IPS-15b (cell line): ENCODE results near the gene TMEM184B.

Experiments used
- H3K27me3 ChIP-seq: one replicate; pipeline ENCODE4 v1.6.1; 2013; ENCODE audit warnings: low read length; ENCODE audit not compliant: control insufficient read depth, insufficient read depth
- H3K36me3 ChIP-seq: one replicate; pipeline ENCODE4 v1.6.1; 2013; ENCODE audit warnings: low read length; ENCODE audit not compliant: control insufficient read depth, insufficient read depth
- H3K4me1 ChIP-seq: one replicate; pipeline ENCODE4 v1.6.1; 2013; ENCODE audit warnings: mild to moderate bottlenecking, low read length; ENCODE audit not compliant: control insufficient read depth, insufficient read depth
- H3K4me3 ChIP-seq: one replicate; pipeline ENCODE4 v1.5.1; 2013; ENCODE audit warnings: low read depth, low read length
- H3K9ac ChIP-seq: one replicate; pipeline ENCODE4 v1.6.1; 2013; ENCODE audit warnings: low read depth, mild to moderate bottlenecking, low read length
- H3K9me3 ChIP-seq: one replicate; pipeline ENCODE4 v1.6.1; 2013; ENCODE audit warnings: mild to moderate bottlenecking, low read length; ENCODE audit not compliant: control insufficient read depth, insufficient read depth

Gene TMEM184B

DNA sequence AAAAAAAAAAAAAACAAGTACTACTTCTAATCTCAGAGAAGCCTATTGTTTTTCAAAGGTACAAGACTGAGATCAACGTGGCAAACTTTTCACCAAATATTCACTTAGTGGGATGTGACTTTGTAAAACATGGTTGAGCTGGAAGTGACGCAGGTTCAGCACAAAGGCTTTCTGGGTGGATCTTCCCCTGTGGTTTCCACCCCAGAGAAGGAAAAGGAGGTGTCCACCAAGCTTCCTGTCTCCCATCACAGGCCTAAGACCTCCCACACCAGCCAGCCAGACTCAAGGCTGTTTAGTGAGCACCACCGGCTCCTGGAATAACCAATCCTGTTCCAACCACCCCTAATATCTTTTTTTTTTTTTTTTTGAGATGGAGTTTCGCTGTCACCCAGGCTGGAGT is 5.7 kb downstream of the TMEM184B start:
- no peaks in the 10 kb centered on the region for H3K27me3 ChIP-seq
- H3K4me1 ChIP-seq: peaks cover 8% of the 10 kb centered on the region
- H3K4me3 ChIP-seq: no peak overlapping the region
- no peaks in the 10 kb centered on the region for H3K36me3 ChIP-seq
- H3K9ac ChIP-seq: no peak overlapping the region
- no peaks in the 10 kb centered on the region for H3K9me3 ChIP-seq

DNA sequence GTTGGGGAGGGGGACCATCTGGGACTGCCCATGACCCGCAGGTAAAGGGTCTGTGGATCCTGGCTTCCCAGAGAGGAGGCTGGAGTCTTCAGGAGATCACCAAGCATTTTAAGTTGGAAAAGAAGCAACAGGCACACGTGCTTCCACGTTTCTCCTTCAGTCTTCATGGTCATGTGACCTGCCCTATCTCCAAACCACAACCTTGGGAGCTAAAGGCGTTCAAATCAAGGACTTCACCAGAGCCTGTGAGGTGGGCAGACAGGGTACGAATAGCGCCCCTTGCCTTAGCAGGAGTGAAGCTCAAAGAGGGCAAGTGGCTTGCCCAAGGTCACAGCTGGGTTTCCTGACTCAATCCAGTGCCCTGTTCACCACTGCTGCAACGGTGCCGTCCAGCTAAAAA is 6.7 kb downstream of the TMEM184B start:
- Histone ChIP-seq H3K27me3 (no peaks in the 10 kb centered on the region), H3K36me3 (no peaks in the 10 kb centered on the region), H3K9ac (no peak overlapping the region), H3K4me3 (no peak overlapping the region), H3K9me3 (no peaks in the 10 kb centered on the region), H3K4me1 (peaks cover 4% of the 10 kb centered on the region)

DNA sequence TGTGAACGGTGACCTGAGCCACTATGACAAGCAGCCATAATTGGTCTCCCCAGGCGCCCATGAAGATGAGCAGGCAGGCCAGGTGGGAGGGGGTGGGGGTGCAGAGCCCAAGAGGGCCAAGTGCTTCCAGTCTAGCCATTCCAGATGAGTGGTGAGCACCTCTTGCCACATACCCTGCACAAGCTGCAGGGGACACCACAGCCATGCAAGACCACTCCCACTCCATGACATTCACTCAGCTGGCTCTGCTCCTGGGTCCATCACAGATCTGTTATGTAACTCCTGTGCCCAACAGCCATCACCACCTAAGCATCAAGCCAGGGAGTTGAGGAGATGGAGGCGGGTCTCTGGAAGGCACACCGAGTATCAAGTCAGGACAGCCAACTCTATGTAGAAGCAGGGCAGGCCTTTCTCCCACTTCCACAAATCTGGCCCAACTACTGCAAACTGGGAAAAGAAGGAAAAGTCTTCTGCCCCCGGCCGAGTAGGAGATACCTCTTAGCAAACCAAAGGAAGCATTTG is 8.4 kb downstream of the TMEM184B start:
- Histone ChIP-seq H3K27me3 (no peaks in the 10 kb centered on the region), H3K36me3 (no peaks in the 10 kb centered on the region), H3K9me3 (no peaks in the 10 kb centered on the region), H3K4me1 (peaks cover 4% of the 10 kb centered on the region), H3K4me3 (no peak overlapping the region), H3K9ac (no peak overlapping the region)

DNA sequence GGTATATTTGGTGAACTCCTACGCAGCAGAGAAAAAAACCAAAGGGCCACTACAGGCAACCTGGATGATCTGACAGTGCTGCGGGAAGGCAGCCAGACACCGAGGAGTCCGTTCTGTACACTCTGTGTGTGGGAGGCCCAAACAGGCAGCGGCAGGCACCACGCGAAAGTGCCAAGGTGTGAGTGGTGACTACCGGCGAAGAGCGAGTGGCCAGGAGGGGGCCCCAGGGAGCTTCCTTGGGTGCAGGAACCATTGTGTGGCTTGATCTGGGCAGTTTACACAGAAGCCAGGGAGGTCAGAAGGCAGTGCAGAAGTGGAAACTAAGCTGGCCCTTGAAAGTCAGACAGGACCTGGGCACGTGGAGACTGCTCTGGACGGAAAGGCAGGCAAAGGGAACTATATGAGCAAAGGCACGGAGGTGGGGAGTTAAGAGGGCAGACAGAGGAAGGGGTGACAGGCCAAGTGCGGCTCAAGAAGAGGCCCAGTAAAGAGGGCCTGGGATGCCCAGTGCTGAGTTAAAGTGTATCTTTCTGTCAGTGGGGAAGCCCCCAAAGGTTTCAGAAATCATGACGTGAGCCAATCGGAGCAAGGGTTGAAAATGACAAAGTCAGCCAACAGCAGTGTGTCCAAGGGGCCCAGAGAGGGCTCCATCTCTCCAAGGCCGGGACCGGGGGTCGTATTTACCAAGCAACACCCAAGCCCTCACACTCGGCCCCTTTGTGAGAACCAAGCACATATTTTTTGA is 10.6 kb downstream of the TMEM184B start:
- Histone ChIP-seq H3K4me3 (no peak overlapping the region), H3K27me3 (no peaks in the 10 kb centered on the region), H3K9me3 (no peaks in the 10 kb centered on the region), H3K36me3 (no peaks in the 10 kb centered on the region), H3K4me1 (peaks cover 4% of the 10 kb centered on the region), H3K9ac (peak overlapping the region; percentile 24)

DNA sequence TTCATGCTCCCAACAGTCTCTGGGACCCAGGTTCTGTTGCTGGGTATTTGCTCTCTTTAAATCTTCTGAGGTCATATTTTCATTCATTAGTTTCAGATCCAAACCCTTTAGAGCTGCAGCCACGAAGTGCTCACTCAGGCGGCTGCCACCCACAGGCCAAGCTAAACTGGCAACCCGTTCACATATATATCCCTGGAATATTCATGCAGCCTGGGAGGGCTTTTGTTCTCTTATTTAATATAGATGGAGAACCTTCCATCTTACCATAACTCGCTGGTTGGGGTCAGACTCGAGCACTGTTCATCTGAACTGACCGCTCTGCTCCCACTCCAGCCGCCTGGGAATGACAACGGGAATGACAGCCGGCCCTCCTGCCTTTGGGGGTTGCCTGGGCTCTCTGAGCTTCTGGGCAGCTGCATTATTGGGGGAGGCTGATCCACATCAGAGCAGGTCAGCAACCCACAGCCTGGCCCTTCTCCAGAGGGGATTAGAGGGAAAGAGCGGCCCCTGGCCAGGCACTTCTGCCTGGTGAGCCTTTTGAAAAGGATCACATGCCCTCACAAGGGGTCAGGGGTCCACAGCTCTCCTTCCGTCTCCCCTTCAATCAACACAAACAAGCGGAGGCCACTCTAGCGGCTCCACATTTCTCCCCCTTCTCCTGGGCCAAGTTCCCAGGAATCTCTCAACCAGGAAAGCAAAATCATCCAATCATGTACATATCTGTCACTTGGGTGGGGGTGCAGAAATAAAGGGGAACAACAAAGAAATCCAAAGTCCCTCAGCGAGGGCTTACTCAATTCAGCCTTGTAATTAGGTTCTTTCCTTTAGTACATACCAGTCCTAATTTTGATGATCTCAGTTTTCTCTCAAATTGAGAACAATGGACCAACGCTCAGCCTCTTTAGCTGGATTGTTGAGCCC is 11.8 kb downstream of the TMEM184B start:
- Histone ChIP-seq H3K4me1 (peaks cover 4% of the 10 kb centered on the region), H3K9ac (no peak overlapping the region), H3K4me3 (no peak overlapping the region), H3K36me3 (no peaks in the 10 kb centered on the region), H3K9me3 (no peaks in the 10 kb centered on the region), H3K27me3 (no peaks in the 10 kb centered on the region)

DNA sequence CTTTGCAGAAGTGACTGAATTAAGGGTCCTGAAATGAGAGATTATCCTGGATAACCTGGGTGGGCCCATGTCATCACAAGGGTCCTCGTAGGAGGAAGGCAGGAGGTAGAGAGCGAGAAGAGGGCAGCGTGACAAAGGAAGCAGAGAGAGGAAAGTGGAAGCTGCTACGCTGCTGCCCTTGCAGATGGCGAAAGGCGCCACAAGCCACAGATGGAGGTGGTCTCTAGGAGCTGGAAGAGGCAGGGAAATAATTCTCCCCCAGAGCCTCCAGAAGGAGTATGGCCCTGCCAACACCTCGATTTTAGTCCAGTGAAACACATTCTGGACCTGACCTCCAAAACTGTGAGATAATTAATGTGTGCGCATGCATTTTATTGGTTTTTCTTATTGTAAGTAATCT is 13.4 kb downstream of the TMEM184B start:
- H3K9ac ChIP-seq: no peak overlapping the region
- H3K9me3 ChIP-seq: no peaks in the 10 kb centered on the region
- no peak overlapping the region for H3K4me3 ChIP-seq
- no peaks in the 10 kb centered on the region for H3K36me3 ChIP-seq
- H3K27me3 ChIP-seq: no peaks in the 10 kb centered on the region
- peaks cover 4% of the 10 kb centered on the region for H3K4me1 ChIP-seq

DNA sequence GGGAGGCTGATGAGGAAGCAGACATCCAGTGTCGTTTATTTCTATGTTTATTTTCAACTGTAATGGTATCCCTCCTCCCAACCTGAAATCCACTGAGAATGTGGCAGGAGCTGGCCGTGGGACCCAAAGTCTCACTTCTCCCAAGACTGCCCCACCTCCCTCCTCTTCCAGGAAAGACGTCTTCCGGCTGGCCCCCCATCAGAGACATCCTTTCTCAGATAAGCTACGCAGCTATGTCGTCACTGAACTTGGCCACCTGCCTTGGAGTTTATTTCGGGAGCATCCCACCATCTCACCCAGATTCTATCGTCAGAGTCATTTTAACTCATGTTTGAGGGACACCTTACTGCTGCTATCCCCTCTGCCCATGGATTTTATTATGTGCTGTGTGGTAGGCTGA is 13.9 kb downstream of the TMEM184B start:
- Histone ChIP-seq H3K27me3 (no peaks in the 10 kb centered on the region), H3K9ac (no peak overlapping the region), H3K36me3 (no peaks in the 10 kb centered on the region), H3K4me3 (no peak overlapping the region), H3K9me3 (no peaks in the 10 kb centered on the region), H3K4me1 (peaks cover 4% of the 10 kb centered on the region)

DNA sequence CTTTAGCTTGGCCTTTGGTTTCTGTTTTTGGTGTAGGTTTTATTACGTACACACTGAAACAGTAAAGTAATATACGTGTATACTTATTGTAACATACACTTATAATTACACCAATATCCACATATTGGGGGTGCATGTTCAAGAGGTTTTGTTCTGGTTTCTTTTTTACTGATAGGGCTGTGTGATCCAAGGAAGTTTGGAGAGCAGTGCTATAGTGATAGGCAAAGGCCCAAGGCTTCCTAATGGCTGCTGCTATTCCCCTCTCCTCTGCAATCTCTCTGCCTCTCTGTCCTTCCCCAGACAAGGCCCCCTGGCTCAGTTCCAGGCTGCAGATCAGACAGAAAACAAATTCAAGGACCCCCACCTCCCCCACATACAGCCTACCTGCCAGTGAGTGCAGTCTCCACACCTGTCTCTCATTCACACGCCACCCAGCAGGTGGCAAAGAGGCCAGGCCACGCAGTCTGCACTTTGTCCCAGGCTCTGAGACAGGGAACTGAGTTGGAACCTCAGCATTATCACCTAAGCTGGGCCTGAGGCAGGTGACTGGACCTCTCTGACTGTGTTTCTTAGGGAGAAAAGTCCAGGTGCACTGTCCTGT is 15.1 kb downstream of the TMEM184B start:
- no peaks in the 10 kb centered on the region for H3K9me3 ChIP-seq
- H3K27me3 ChIP-seq: no peaks in the 10 kb centered on the region
- H3K36me3 ChIP-seq: no peaks in the 10 kb centered on the region
- H3K4me3 ChIP-seq: no peak overlapping the region
- no peak overlapping the region for H3K9ac ChIP-seq
- peaks cover 4% of the 10 kb centered on the region for H3K4me1 ChIP-seq

DNA sequence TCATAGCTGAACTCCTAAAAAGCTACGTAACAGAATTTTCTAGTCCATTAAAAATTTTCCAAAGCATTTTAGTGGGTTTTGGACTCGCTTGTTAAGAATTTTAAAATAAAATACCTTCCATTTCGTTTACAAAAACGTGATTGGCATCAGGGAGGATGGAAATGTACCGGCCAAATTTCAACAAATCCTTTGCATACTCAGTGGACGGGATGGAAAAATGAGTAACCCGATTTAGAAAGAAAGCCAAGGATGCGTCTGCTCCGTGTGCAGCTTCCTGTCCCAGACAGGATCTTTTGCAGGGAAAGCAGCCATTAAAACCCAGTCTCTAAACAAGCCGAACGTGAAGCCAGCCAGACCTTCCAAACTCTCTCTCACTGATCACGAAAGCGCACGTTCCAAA is 15.6 kb downstream of the TMEM184B start:
- Histone ChIP-seq H3K27me3 (no peaks in the 10 kb centered on the region), H3K9ac (no peak overlapping the region), H3K4me1 (peaks cover 4% of the 10 kb centered on the region), H3K9me3 (no peaks in the 10 kb centered on the region), H3K4me3 (no peak overlapping the region), H3K36me3 (no peaks in the 10 kb centered on the region)

DNA sequence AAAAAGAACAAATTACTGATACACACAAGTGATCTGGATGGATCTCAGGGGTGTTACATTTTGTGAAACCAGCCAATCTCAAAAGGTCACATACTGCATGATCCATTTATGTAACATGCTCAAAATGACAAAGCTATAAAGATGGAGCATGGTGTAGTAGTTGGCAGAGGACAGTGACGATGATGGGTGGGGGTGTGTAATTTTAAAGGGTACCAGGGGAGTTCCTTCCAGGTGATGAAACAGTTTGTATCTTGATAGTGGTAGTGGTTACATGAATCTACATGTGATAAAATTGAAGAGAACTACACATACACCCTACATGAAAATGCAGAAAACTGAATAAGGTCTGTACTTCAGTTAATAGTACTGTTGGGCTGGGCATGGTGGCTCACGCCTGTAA is 17.1 kb downstream of the TMEM184B start:
- H3K4me1 ChIP-seq: no peaks in the 10 kb centered on the region
- H3K9me3 ChIP-seq: no peaks in the 10 kb centered on the region
- H3K4me3 ChIP-seq: no peak overlapping the region
- H3K36me3 ChIP-seq: no peaks in the 10 kb centered on the region
- no peaks in the 10 kb centered on the region for H3K27me3 ChIP-seq
- no peak overlapping the region for H3K9ac ChIP-seq

DNA sequence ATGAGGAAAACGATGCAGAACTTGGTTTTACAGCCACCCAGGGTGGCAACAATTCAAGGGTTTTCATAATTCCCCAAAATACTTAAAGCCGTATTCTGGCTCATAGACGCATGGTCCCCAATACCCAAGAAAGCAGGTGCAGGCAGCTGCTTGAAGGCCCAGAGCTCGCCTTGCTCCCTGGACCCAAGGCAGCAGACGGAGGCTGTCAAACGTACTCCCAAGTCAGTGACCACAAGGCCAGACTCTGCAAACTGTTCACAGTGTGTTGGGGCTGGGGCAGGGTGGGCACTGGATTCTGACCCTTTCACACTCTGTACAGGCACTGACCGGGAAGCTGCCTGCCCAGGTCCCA is 21.5 kb downstream of the TMEM184B start:
- Histone ChIP-seq H3K4me3 (no peak overlapping the region), H3K4me1 (no peaks in the 10 kb centered on the region), H3K9ac (no peak overlapping the region), H3K27me3 (no peaks in the 10 kb centered on the region), H3K36me3 (peaks cover 16% of the 10 kb centered on the region), H3K9me3 (no peaks in the 10 kb centered on the region)
